Keratinocyte (primary cell): Measurements from ENCODE around the gene ELOVL6. TPM values are rescaled to one million over a fixed set of nuclear protein-coding genes. Genes with fewer than 3 reads are reported as not detected.

ENCODE experiments used
- DNase-seq: peaks from one replicate; pipeline ENCODE4 v3.0.0-alpha.2; 2011; ENCODE audit warnings: low read depth, missing footprints, low spot score
- FAIRE-seq: peaks from 2 replicates; lab custom pipeline; 2011; peaks lifted over from hg19 to GRCh38; lab: Jason Lieb, UNC
- H2AFZ ChIP-seq: 2 replicates; pipeline ENCODE4 v1.6.0; 2012; ENCODE audit warnings: low read length, control low read depth, inconsistent platforms; ENCODE audit not compliant: control insufficient read depth
- H3K27ac ChIP-seq: 2 replicates; pipeline ENCODE4 v1.5.1; 2011; ENCODE audit warnings: low read length; ENCODE audit not compliant: control insufficient read depth, insufficient read depth
- H3K27me3 ChIP-seq: 3 replicates; pipeline ENCODE4 v1.6.0; 2011; ENCODE audit warnings: low read length; ENCODE audit not compliant: control insufficient read depth, insufficient read depth; ENCODE audit errors: extremely low read depth
- H3K36me3 ChIP-seq, 2 experiments: 2 replicates in 1 of 2; 3 replicates in 1 of 2; pipeline ENCODE4 v1.5.1; 2011; ENCODE audit warnings: low read length in 2 of 2, mild to moderate bottlenecking in 1 of 2; ENCODE audit not compliant: control insufficient read depth in 2 of 2, insufficient read depth in 2 of 2; ENCODE audit errors: extremely low read depth in 1 of 2
- H3K4me1 ChIP-seq: 3 replicates; pipeline ENCODE4 v1.5.1; 2011; ENCODE audit warnings: low read length; ENCODE audit not compliant: control insufficient read depth, insufficient read depth; ENCODE audit errors: extremely low read depth
- H3K4me2 ChIP-seq: 3 replicates; pipeline ENCODE4 v1.6.0; 2011; ENCODE audit warnings: low read depth, low read length; ENCODE audit not compliant: control insufficient read depth, insufficient read depth; ENCODE audit errors: extremely low read depth
- H3K4me3 ChIP-seq, 3 experiments: fragments of 200-600 bp in 1 of 3; sonication (generic) in 1 of 3; 2 replicates in 2 of 3; 3 replicates in 1 of 3; pipeline ENCODE4 v1.5.1; 2011 to 2016; ENCODE audit warnings: low read length in 3 of 3, mild to moderate bottlenecking in 3 of 3, control low read depth in 2 of 3, inconsistent platforms in 1 of 3, low read depth in 1 of 3, mixed read lengths in 1 of 3, mixed run types in 1 of 3, moderate library complexity in 1 of 3; ENCODE audit not compliant: control insufficient read depth in 2 of 3, insufficient read depth in 2 of 3; ENCODE audit errors: extremely low read depth in 1 of 3
- H3K79me2 ChIP-seq: 2 replicates; pipeline ENCODE4 v1.6.0; 2012; ENCODE audit warnings: low read length; ENCODE audit not compliant: control insufficient read depth, insufficient read depth
- H3K9ac ChIP-seq: 3 replicates; pipeline ENCODE4 v1.6.0; 2011; ENCODE audit warnings: low read length; ENCODE audit not compliant: control insufficient read depth, insufficient read depth; ENCODE audit errors: extremely low read depth
- H3K9me1 ChIP-seq: 3 replicates; pipeline ENCODE4 v1.6.0; 2011; ENCODE audit warnings: low read length; ENCODE audit not compliant: control insufficient read depth, insufficient read depth; ENCODE audit errors: extremely low read depth
- H3K9me3 ChIP-seq: 2 replicates; pipeline ENCODE4 v1.5.1; 2012; ENCODE audit warnings: low read depth, low read length; ENCODE audit not compliant: control insufficient read depth
- H4K20me1 ChIP-seq: 3 replicates; pipeline ENCODE4 v1.6.0; 2011; ENCODE audit warnings: low read length; ENCODE audit not compliant: control insufficient read depth, insufficient read depth; ENCODE audit errors: extremely low read depth
- EZH2 ChIP-seq: IDR thresholded peaks from one replicate; pipeline ENCODE4 v1.6.1; 2012; ENCODE audit warnings: inconsistent platforms, mild to moderate bottlenecking, low read length, moderate library complexity
- dilution Hi-C: fragments of 300-500 bp; cut with MboI; formaldehyde crosslinking; loops from one replicate; pipeline ENCODE4 v1.7.0; 2020; ENCODE audit warnings: low sequenced_read_pairs; ENCODE audit not compliant: extremely low pct_ligation_motif_present
- polyA plus RNA-seq, 5 experiments: library from polyadenylated mRNA; depleted of rRNA in 3 of 5; stranded (reverse) in 3 of 5; stranded (forward) in 1 of 5; unstranded in 1 of 5; fragments of >200 nt; gene quantifications; 1 replicate in 1 of 5; 2 replicates in 3 of 5; 3 replicates in 1 of 5; pipeline versions ENCODE4 v1.2.1 to v1.2.3, GENCODE V29; 2011 to 2012; ENCODE audit warnings: missing spikeins in 2 of 5, low read depth in 1 of 5, low replicate concordance in 1 of 5
- TF ChIP-seq, protein P1 (sequence below), 3 experiments: IDR thresholded peaks in 1 of 3; conservative IDR thresholded peaks in 1 of 3; optimal IDR thresholded peaks in 1 of 3; 2 replicates in 2 of 3; 3 replicates in 1 of 3; pipeline versions ENCODE3 to v1.5.1; 2011; ENCODE audit warnings: low read length in 3 of 3, mild to moderate bottlenecking in 3 of 3, moderate library complexity in 2 of 3, control low read depth in 1 of 3, inconsistent platforms in 1 of 3; ENCODE audit not compliant: insufficient read depth in 2 of 3; ENCODE audit errors: extremely low read depth in 1 of 3

Gene ELOVL6
- polyA plus RNA-seq, 1 donor (not counting 4 experiments of a cell fraction or from before 2014, with no cell fraction given): 65.9 TPM

DNA sequence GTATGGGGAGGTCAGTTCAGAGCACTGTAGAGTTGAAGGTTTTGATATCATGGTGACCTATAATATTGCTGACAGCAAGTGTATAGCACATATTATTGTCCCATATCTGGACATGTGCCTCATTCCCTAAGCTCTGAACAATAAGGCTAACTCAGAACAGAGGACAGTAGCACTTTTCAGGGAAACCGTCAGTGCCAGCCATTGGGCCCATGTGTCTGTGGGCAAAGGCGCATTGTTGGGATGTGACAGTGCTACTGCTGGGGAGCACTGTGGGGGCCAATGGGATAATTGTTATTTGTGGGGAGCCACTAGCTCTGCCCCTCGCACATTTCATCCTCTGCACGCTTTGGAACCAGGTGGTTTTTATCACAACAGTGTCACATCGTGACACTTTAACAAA is 136.2 kb downstream of the ELOVL6 start:
- FAIRE-seq (no peak), DNase-seq (no peak)
- Histone ChIP-seq H3K9ac (no peak overlapping the region), H4K20me1 (no peaks in the 10 kb centered on the region), H3K27ac (no peak overlapping the region), H3K4me2 (no peak overlapping the region), H3K4me1 (peaks cover 7% of the 10 kb centered on the region), H3K4me3 (no peak overlapping the region), H3K79me2 (no peaks in the 10 kb centered on the region), H3K27me3 (no peaks in the 10 kb centered on the region), H2AFZ (no peak overlapping the region), H3K36me3 (peaks cover 2 to 3% of the 10 kb centered on the region in 2 experiments), H3K9me3 (no peaks in the 10 kb centered on the region), H3K9me1 (no peaks in the 10 kb centered on the region)
- dilution Hi-C loops: no loop called here
- TF ChIP-seq, protein P1, sequence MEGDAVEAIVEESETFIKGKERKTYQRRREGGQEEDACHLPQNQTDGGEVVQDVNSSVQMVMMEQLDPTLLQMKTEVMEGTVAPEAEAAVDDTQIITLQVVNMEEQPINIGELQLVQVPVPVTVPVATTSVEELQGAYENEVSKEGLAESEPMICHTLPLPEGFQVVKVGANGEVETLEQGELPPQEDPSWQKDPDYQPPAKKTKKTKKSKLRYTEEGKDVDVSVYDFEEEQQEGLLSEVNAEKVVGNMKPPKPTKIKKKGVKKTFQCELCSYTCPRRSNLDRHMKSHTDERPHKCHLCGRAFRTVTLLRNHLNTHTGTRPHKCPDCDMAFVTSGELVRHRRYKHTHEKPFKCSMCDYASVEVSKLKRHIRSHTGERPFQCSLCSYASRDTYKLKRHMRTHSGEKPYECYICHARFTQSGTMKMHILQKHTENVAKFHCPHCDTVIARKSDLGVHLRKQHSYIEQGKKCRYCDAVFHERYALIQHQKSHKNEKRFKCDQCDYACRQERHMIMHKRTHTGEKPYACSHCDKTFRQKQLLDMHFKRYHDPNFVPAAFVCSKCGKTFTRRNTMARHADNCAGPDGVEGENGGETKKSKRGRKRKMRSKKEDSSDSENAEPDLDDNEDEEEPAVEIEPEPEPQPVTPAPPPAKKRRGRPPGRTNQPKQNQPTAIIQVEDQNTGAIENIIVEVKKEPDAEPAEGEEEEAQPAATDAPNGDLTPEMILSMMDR (optimal IDR thresholded peaks at IDR 0.05 in 1 of 3, IDR thresholded peaks at IDR 0.05 in 1 of 3, conservative IDR thresholded peaks at IDR 0.05 in 1 of 3; ENCODE audit: extremely low read depth in 1 of 3, insufficient read depth in 2 of 3, low read length in 3 of 3): no peak
- TF ChIP-seq EZH2: no peak

DNA sequence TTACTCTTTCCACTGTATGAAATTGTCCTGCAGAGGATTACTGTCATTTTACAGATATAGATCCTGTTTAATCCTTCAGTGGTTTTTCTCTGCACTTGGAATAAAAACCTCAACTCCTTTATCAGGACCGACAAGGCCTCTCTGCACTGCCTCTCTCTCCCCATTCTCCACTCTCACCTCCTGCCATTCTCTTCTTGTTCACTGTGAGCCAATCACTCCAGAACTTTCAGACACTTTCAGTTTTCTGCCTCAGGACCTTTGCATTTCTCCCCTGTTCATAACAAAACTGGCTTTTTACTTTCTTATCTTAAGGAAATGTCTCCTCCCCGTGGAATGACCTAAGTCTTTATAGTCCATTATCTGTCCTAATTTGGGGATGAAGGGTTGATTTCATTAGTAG is 137.3 kb downstream of the ELOVL6 start:
- H3K79me2 ChIP-seq: no peaks in the 10 kb centered on the region
- H3K9me1 ChIP-seq: no peaks in the 10 kb centered on the region
- no peaks in the 10 kb centered on the region for H4K20me1 ChIP-seq
- H3K9ac ChIP-seq: no peak overlapping the region
- H3K27ac ChIP-seq: no peak overlapping the region
- no peaks in the 10 kb centered on the region for H3K27me3 ChIP-seq
- peaks cover 7% of the 10 kb centered on the region for H3K4me1 ChIP-seq
- TF ChIP-seq, protein P1 (optimal IDR thresholded peaks at IDR 0.05 in 1 of 3, IDR thresholded peaks at IDR 0.05 in 1 of 3, conservative IDR thresholded peaks at IDR 0.05 in 1 of 3; ENCODE audit: extremely low read depth in 1 of 3, insufficient read depth in 2 of 3, low read length in 3 of 3): no peak
- TF ChIP-seq EZH2: no peak
- H3K4me2 ChIP-seq: no peak overlapping the region
- H2AFZ ChIP-seq: no peak overlapping the region
- dilution Hi-C loops: no loop called here
- peaks cover 2 to 7% of the 10 kb centered on the region in 2 experiments for H3K36me3 ChIP-seq
- no peak for FAIRE-seq
- H3K4me3 ChIP-seq: no peak overlapping the region
- no peaks in the 10 kb centered on the region for H3K9me3 ChIP-seq
- no peak for DNase-seq
